Measurements from ENCODE around the gene MOB3C. TPM values are rescaled to one million over a fixed set of nuclear protein-coding genes. Genes with fewer than 3 reads are reported as not detected.

MOB3C gene
- polyA plus RNA-seq, 3 donors from 2014 or later = 5.5 to 14.6 (median 6.8) TPM

DNA sequence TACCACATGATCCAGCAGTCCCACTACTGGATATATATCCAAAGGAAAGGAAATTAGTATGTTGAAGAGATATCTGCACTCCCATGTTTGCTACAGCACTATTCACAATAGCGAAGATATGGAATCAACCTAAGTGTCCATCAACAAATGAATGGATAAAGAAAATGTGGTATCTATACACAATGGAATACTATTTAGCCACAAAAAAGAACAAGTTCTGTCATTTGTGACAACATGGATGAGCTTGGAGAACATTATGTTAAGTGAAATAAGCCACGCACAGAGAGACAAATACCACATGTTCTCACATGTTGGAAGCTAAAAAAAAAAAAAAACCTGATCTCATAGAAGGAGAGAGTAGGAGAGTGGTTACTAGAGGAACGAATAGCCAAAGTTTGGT is 33.9 kb upstream of the MOB3C start:
- no peak for DNase-seq
- peaks cover 44 to 48% (median 46%) of the 10 kb centered on the region in 3 donors for H3K36me3 Mint-ChIP-seq
- no peaks in the 10 kb centered on the region for H3K9me3 Mint-ChIP-seq
- no peaks in the 10 kb centered on the region for H3K4me1 Mint-ChIP-seq
- no peaks in the 10 kb centered on the region for H3K27me3 Mint-ChIP-seq (ENCODE audit: low read depth in 3 of 3)
- peak overlapping the region in 1 of 6 donors; percentile 8 for H3K27ac Mint-ChIP-seq
- H3K4me3 Mint-ChIP-seq = no peak overlapping the region

GRCh38 chr1:46649764-46650163 is 33.2 kb upstream of the MOB3C start:
- no peak overlapping the region for H3K4me3 Mint-ChIP-seq
- H3K9me3 Mint-ChIP-seq = no peaks in the 10 kb centered on the region
- H3K4me1 Mint-ChIP-seq = no peaks in the 10 kb centered on the region
- no peaks in the 10 kb centered on the region for H3K27me3 Mint-ChIP-seq (ENCODE audit: low read depth in 3 of 3)
- no peak overlapping the region for H3K27ac Mint-ChIP-seq
- DNase-seq = no peak
- peaks cover 37 to 44% (median 39%) of the 10 kb centered on the region in 3 donors for H3K36me3 Mint-ChIP-seq

DNA sequence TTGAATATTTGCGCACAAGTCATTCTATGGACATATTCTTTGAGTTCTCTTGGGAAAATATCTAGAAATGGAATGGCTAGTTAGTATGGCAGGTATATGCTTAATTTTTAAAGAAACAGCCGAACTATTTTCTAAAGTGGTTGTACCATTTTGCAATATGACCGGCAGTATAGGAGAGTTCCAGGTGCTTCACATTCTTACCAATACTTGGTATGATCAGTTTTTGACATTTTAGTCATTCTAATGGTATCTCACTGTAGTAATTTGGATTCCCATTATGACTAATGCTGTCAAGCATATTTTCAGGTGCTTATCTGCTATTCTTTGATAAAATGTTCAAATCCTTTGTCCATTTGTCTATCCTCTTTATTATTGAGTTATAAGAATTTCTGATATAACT is 31.0 kb upstream of the MOB3C start:
- no peak overlapping the region for H3K4me3 Mint-ChIP-seq
- no peaks in the 10 kb centered on the region for H3K4me1 Mint-ChIP-seq
- no peaks in the 10 kb centered on the region for H3K27me3 Mint-ChIP-seq (ENCODE audit: low read depth in 3 of 3)
- no peak overlapping the region for H3K27ac Mint-ChIP-seq
- no peak for DNase-seq
- no peaks in the 10 kb centered on the region for H3K9me3 Mint-ChIP-seq
- peaks cover 27 to 38% (median 34%) of the 10 kb centered on the region in 3 donors for H3K36me3 Mint-ChIP-seq

DNA sequence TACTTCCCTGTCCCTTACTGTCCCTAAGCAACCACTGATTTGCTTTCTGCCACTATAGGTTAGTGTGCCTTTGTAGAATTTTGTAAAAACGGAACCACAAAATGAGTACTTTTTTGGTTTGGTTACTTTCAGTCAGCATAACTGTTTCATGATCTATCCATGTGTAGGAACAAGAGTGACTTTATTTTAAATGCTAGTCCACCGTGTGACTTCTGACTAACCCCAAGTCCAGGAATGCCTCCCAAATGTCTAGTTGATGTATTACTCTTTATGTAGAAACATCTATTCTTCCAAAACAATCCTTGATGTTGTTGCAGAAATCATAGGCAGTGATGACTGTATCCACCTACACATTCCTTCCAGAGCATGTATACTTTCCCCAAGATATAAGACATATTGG is 30.2 kb upstream of the MOB3C start:
- H3K4me3 Mint-ChIP-seq = no peak overlapping the region

DNA sequence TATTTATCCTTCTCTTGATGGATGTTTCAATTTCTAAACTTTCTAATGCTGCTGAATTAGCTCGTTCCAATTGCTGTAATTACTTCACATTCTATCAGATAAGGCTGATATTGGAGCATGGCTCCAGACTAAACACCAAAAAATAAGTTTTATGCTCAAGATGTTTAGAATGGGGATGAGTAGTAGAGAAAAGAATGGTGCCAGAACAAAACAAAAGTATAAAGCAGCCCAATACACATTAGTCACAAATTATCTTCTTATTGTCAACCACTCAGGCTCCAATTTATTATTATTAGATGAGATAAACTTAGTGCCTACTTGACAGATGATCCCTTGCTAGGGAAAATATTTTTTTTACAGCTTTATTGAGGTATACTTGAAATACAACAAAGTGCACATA is 29.7 kb upstream of the MOB3C start:
- Mint-ChIP-seq H3K27ac (no peak overlapping the region), H3K4me1 (no peaks in the 10 kb centered on the region), H3K9me3 (no peaks in the 10 kb centered on the region), H3K27me3 (ENCODE audit: low read depth in 3 of 3) (peaks cover 0 to 2% (median 0%) of the 10 kb centered on the region in 3 donors), H3K4me3 (no peak overlapping the region), H3K36me3 (peaks cover 24 to 40% (median 37%) of the 10 kb centered on the region in 3 donors)
- DNase-seq = no peak

More for the DNA sequence above, 30.2 kb upstream of the MOB3C start:
- Mint-ChIP-seq H3K36me3 (peaks cover 20 to 37% (median 34%) of the 10 kb centered on the region in 3 donors), H3K4me1 (no peaks in the 10 kb centered on the region), H3K27ac (no peak overlapping the region), H3K27me3 (ENCODE audit: low read depth in 3 of 3) (no peaks in the 10 kb centered on the region), H3K9me3 (no peaks in the 10 kb centered on the region)
- no peak for DNase-seq

DNA sequence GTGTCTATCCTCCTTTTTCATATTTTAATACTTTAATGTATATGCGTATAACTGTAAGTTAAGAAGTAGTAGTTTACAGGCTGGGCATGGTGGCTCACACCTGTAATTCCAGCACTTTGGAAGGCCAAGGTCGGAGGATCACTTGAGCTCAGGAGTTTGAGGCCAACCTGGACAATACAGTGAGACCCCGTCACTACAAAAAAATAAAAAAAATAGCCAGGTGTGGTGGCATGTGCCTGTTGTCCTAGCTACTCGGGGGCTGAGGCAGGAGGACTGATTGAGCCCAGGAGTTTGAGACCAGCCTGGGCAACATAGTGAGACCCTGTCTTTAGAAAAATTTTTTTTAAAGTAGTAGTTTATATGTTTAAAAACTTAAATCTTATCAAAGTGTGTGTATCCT is 29.2 kb upstream of the MOB3C start:
- H3K9me3 Mint-ChIP-seq = no peaks in the 10 kb centered on the region
- no peak for DNase-seq
- H3K4me3 Mint-ChIP-seq = no peak overlapping the region
- H3K27ac Mint-ChIP-seq = no peak overlapping the region
- H3K4me1 Mint-ChIP-seq = no peaks in the 10 kb centered on the region
- H3K36me3 Mint-ChIP-seq = peaks cover 24 to 39% (median 38%) of the 10 kb centered on the region in 3 donors
- H3K27me3 Mint-ChIP-seq (ENCODE audit: low read depth in 3 of 3) = peaks cover 0 to 2% (median 0%) of the 10 kb centered on the region in 3 donors

- H3K27me3 Mint-ChIP-seq (ENCODE audit: low read depth in 3 of 3) = peaks cover 0 to 2% (median 0%) of the 10 kb centered on the region in 3 donors
- no peaks in the 10 kb centered on the region for H3K9me3 Mint-ChIP-seq
- no peaks in the 10 kb centered on the region for H3K4me1 Mint-ChIP-seq
- DNase-seq = no peak
- H3K36me3 Mint-ChIP-seq = peaks cover 16 to 35% (median 29%) of the 10 kb centered on the region in 3 donors
- no peak overlapping the region for H3K4me3 Mint-ChIP-seq
- H3K27ac Mint-ChIP-seq = no peak overlapping the region
Measured at GRCh38 chr1:46643368-46643775, 26.8 kb upstream of the MOB3C start.

DNA sequence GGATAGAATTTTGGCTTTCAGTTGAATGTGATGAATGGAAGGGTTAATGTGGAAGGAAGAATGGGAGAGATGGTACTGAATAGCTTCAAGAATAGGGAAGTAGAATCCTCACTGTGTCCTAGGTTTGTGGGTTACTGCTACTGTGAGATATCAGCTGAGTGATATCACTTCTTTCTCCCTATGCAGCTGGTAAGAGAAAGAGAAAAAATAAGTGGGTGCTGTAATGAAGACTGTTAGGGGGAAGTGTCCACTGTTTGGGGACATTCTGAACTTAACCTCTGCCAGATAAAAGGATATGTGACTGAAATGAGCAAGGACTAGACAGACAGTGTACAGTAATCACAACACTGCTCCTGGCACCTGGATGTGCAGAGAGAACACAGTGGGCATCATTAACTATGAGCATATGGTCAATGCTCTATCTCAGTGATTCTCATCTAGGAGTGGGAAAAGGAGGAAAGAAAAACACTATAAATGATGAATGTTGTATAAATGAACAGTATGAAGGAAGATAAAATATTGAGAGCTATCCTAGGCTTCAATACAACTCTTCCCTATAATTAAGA is 25.6 kb upstream of the MOB3C start:
- Mint-ChIP-seq H3K27me3 (ENCODE audit: low read depth in 3 of 3) (peaks cover 0 to 2% (median 0%) of the 10 kb centered on the region in 3 donors), H3K4me3 (no peak overlapping the region), H3K27ac (no peak overlapping the region), H3K4me1 (no peaks in the 10 kb centered on the region), H3K36me3 (peaks cover 12 to 30% (median 25%) of the 10 kb centered on the region in 3 donors), H3K9me3 (no peaks in the 10 kb centered on the region)
- no peak for DNase-seq

- Mint-ChIP-seq H3K4me3 (no peak overlapping the region), H3K27ac (no peak overlapping the region), H3K36me3 (peaks cover 14 to 32% (median 20%) of the 10 kb centered on the region in 3 donors), H3K9me3 (no peaks in the 10 kb centered on the region), H3K27me3 (ENCODE audit: low read depth in 3 of 3) (peaks cover 0 to 2% (median 0%) of the 10 kb centered on the region in 3 donors), H3K4me1 (no peaks in the 10 kb centered on the region)
- DNase-seq = no peak
Measured at GRCh38 chr1:46639547-46639946, 22.9 kb upstream of the MOB3C start.

DNA sequence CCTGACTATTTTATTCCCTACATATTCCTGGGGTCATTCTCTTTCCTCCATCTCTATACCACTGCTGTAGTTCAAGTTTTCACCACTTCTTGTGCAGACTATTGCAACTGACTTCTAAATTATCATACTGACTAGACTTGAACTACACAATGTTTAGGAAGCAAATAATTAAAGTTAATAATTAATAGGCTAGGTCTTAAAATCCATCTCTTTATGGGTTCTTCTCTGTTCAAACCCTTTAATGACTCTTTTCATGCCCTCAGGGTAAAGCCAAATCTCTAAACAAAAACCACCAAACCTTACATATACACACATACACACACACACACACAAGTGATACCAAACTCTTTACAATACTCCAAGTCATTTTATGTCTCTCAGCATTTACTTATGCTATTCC is 22.3 kb upstream of the MOB3C start:
- Mint-ChIP-seq H3K4me1 (no peaks in the 10 kb centered on the region), H3K27me3 (ENCODE audit: low read depth in 3 of 3) (peaks cover 0 to 2% (median 0%) of the 10 kb centered on the region in 3 donors), H3K9me3 (no peaks in the 10 kb centered on the region), H3K36me3 (peaks cover 15 to 38% (median 20%) of the 10 kb centered on the region in 3 donors), H3K4me3 (no peak overlapping the region), H3K27ac (no peak overlapping the region)
- DNase-seq = no peak

DNA sequence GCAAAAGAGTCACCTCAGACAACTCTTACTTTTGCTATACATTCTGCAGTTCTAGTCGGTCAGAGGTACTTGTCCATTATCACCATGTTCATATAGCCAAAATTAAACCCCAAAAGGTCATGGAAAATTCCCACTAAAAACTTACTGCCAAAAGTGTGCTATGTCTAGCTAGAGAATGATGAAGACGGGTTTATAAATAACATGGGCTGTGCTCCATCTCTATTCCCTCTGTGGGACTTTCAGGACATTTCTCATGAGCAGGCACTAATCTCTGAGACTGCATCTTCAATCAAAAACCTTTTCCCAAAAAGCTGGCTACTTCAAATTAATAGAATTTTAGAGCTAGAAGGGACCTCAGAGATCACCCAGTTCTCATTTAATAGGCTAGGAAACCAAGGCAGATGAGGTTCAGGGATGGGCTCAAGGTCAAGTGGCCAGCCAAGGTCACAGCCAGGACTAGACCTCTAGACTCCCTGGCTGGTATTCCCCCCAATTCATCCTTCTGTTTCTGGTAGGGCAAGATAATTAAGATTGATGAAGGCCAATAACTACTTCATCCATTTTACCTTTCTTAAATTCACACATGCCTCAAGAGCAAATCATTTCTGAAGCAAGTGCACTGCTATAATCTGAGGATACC is 21.0 kb upstream of the MOB3C start:
- Mint-ChIP-seq H3K9me3 (no peaks in the 10 kb centered on the region), H3K4me3 (no peak overlapping the region), H3K27me3 (ENCODE audit: low read depth in 3 of 3) (peaks cover 0 to 2% (median 0%) of the 10 kb centered on the region in 3 donors), H3K27ac (no peak overlapping the region), H3K4me1 (no peaks in the 10 kb centered on the region), H3K36me3 (peaks cover 20 to 49% (median 24%) of the 10 kb centered on the region in 3 donors)
- no peak for DNase-seq

GRCh38 chr1:46635205-46635604 is 18.6 kb upstream of the MOB3C start:
- Mint-ChIP-seq H3K9me3 (no peaks in the 10 kb centered on the region), H3K27me3 (ENCODE audit: low read depth in 3 of 3) (no peaks in the 10 kb centered on the region), H3K4me3 (no peak overlapping the region), H3K36me3 (peaks cover 12 to 44% (median 17%) of the 10 kb centered on the region in 3 donors), H3K27ac (no peak overlapping the region), H3K4me1 (no peaks in the 10 kb centered on the region)
- DNase-seq = no peak

GRCh38 chr1:46630719-46631118 is 14.1 kb upstream of the MOB3C start:
- Mint-ChIP-seq H3K4me1 (no peaks in the 10 kb centered on the region), H3K36me3 (peaks cover 14 to 31% (median 14%) of the 10 kb centered on the region in 3 donors), H3K9me3 (no peaks in the 10 kb centered on the region), H3K4me3 (no peak overlapping the region), H3K27me3 (ENCODE audit: low read depth in 3 of 3) (peaks cover 0 to 3% (median 0%) of the 10 kb centered on the region in 3 donors), H3K27ac (no peak overlapping the region)
- DNase-seq = no peak

DNA sequence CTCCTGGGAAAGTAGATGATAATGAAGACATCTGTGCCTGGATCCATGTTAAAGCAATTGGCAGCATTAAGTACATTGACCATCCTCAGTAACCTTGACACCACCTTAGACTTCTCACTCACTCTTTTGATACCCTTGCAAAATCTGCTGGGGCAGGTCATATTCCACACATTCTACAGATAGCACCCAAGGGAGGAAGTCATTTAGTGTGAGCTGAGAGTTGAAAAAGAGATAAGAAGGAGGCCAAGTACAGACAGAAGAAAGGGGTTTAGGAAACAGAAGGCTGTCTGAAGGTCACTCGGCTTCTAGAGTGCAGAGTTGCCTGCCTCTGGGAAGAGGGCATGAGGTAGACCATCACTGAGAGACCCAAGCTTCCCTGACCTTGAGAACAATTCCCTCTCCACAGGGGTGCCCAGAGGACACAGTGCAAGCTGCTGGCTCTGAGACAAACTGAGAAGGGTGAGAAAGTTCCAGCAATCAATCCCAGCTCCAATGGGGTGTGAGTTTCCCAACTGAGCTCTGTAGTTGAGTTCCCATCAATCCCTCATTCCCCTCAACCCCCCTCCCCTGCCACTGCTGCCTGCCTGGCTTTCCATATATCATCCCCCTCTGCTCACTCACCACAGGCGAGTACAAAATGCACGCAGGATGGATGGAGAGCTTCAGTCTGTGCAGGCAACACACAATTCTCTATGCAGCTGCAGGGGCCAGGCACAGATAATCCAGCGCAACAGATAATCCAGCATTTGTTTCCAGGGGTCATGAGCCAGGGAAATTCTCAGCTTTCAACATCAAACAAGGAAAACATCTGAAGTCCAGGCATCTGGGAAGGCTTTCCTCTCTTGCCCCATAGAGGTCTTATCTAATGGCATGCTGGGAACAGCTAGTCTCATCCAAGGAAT is 7.4 kb upstream of the MOB3C start:
- Mint-ChIP-seq H3K36me3 (peaks cover 0 to 10% (median 3%) of the 10 kb centered on the region in 3 donors), H3K27ac (peak overlapping the region in 1 of 6 donors; percentile 17), H3K4me1 (no peaks in the 10 kb centered on the region), H3K9me3 (no peaks in the 10 kb centered on the region), H3K4me3 (no peak overlapping the region), H3K27me3 (ENCODE audit: low read depth in 3 of 3) (peaks cover 0 to 5% (median 0%) of the 10 kb centered on the region in 3 donors)
- no peak for DNase-seq
